H1 (cell line): ENCODE measurements around the gene OR6M1. TPM values are rescaled to one million over a fixed set of nuclear protein-coding genes. Genes with fewer than 3 reads are reported as not detected.

Experiments
- CTCF ChIP-seq, 3 experiments: IDR thresholded peaks; 1 replicate in 2 of 3; 2 replicates in 1 of 3; pipeline versions ENCODE4 v1.5.1 to v1.6.1; 2011; ENCODE audit warnings: low read length in 3 of 3, mild to moderate bottlenecking in 3 of 3, inconsistent platforms in 2 of 3, low read depth in 1 of 3, moderate library complexity in 1 of 3; ENCODE audit not compliant: insufficient read depth in 1 of 3; ENCODE audit errors: control extremely low read depth in 1 of 3
- polyA plus RNA-seq, 7 experiments: library from polyadenylated mRNA; depleted of rRNA in 3 of 7; stranded (reverse) in 5 of 7; unstranded in 2 of 7; fragments of >200 nt in 5 of 7; fragments of 200-250 nt in 2 of 7; gene quantifications; 1 replicate in 5 of 7; 2 replicates in 1 of 7; 4 replicates in 1 of 7; pipeline versions ENCODE4 v1.2.1 to v1.2.3, GENCODE V29; 2011 to 2013; ENCODE audit warnings: missing spikeins in 2 of 7, mixed read lengths in 2 of 7
- total RNA-seq: library from RNA; stranded (reverse); fragmentation: NEBNext Ultra II Directional; extraction: Animal tissue kit (Norgen Biotek cat#: 25700); gene quantifications from 2 replicates; pipeline ENCODE4 v1.2.1, GENCODE V29; 2021

The OR6M1 gene
- total and polyA plus RNA-seq, 2 of the 8 experiments (the other 6 are each of a cell fraction or from before 2014, with no cell fraction given) = not detected

DNA sequence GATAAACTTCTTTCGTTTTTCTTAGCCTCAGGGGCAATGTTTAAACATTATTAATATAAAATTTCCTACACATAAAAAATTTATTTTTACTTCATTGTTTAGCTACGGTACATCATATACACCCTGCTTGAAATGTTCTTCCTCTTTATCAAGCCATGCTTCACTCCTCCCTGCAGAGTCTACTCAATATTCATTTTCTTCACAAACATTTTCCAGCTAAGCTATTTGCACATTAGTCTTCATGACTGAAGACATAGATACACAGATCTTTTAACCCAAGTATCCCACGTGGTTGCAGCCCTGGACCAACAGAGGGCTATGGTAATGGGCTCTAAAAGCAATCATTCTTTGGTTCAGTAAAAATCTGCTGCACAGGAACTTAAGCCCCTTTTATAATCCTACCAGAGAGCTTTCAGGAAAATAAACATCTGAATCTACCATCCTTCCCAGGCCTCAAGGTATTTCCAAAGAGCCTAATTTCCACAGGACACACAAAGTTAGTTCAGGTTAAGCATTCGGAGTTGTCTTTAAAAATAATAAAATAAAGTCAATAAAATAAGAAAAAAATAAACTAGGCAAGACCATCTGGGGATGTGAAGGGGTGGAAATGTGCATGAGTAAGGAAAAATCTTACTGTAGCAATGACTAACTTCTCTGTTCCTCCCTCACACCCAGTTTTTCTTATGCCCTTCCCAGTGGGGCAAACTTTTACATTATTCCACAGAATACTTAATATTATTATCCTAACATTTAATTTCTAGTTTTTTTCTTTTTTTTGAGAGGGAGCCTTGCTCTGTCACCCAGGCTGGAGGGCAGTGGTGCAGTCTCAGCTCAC is 30.2 kb downstream of the OR6M1 start (continued):
- TF ChIP-seq CTCF (IDR thresholded peaks at IDR 0.05; ENCODE audit: control extremely low read depth in 1 of 3, insufficient read depth in 1 of 3, low read depth in 1 of 3, low read length in 3 of 3) = no peak
